ENCODE results near the gene NCAM2. TPM values are rescaled to one million over a fixed set of nuclear protein-coding genes. Genes with fewer than 3 reads are reported as not detected.

The NCAM2 gene
- total RNA-seq, 1 donor from 2014 or later: not detected

DNA sequence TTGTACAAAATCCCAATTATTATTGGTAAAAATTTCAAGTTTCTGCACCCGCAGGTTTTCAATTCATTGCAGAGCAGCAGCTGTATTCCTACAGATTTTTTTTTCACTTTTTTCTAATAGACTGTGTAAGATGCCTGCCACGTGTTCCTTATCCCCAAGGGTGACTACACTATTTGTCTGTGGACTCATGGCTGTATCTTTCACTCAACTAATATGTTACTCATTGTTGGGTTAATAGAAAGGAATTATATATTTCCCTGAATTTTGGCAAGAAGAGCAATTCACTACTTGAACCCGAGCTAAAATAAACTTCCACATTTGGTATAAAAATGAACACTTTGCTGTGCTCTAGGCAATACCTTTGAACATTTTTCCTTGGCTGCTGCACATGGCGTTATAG lies 158.7 kb downstream of the NCAM2 start:
- no peak for DNase-seq (ENCODE audit: low read depth)
- H3K4me3 ChIP-seq (ENCODE audit: low read depth, low read length): no peak overlapping the region
- TF ChIP-seq, protein P1, sequence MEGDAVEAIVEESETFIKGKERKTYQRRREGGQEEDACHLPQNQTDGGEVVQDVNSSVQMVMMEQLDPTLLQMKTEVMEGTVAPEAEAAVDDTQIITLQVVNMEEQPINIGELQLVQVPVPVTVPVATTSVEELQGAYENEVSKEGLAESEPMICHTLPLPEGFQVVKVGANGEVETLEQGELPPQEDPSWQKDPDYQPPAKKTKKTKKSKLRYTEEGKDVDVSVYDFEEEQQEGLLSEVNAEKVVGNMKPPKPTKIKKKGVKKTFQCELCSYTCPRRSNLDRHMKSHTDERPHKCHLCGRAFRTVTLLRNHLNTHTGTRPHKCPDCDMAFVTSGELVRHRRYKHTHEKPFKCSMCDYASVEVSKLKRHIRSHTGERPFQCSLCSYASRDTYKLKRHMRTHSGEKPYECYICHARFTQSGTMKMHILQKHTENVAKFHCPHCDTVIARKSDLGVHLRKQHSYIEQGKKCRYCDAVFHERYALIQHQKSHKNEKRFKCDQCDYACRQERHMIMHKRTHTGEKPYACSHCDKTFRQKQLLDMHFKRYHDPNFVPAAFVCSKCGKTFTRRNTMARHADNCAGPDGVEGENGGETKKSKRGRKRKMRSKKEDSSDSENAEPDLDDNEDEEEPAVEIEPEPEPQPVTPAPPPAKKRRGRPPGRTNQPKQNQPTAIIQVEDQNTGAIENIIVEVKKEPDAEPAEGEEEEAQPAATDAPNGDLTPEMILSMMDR (conservative IDR thresholded peaks at IDR 0.05; ENCODE audit: low read depth, low read length): no peak

DNA sequence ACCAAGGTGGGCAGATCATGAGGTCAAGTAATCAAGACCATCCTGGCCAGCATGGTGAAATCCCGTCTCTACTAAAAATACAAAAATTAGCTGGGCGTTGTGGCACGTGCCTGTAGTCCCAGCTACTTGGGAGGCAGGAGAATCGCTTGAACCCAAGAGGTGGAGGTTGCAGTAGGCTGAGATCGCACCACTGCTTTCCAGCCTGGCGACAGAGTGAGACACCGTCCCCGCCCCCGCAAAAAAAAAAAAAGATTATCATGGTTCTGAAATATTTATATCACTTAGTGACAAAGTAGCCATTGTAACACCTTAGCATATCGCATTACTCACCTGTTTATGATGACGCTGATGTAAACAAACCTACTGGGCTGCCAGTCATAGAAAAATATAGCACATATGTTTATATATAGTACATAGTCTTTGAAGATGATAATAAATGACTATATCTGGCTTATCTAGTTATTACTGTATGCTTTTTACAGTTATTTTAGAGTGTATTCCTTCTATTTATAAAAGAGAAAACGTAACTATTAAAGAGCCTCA lies 160.2 kb downstream of the NCAM2 start:
- TF ChIP-seq, protein P1 (conservative IDR thresholded peaks at IDR 0.05; ENCODE audit: low read depth, low read length): no peak
- no peak overlapping the region for H3K4me3 ChIP-seq (ENCODE audit: low read depth, low read length)
- no peak for DNase-seq (ENCODE audit: low read depth)

DNA sequence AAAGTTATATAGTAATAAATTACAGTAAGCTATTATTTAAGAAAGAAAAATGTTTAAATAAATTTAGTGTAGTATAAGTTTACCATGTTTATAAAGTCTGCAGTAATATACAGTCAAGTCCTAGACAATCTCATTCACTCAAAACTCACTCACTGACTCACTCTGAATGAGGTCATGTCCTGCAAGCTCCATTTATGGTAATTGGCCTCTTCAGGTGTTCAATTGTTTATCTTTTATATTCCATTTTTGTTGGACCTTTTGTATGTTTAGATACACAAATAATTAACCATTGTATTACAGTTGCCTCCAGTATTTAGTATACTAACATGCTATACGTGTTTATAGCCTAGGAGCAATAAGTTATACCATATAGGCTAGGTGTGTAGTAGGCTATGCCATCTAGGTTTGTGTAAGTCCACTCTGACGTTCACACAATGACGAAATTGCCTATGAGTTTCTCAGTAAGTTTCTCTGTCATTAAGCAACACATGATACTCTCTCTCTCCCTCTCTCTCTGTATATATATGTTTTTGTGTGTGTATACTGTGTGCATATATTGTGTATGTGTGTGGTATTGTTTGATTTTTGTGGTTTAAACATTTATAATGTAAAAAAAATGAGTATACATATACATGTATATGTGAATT lies 161.2 kb downstream of the NCAM2 start:
- no peak overlapping the region for H3K4me3 ChIP-seq (ENCODE audit: low read depth, low read length)
- no peak for DNase-seq (ENCODE audit: low read depth)
- TF ChIP-seq, protein P1 (conservative IDR thresholded peaks at IDR 0.05; ENCODE audit: low read depth, low read length): no peak

DNA sequence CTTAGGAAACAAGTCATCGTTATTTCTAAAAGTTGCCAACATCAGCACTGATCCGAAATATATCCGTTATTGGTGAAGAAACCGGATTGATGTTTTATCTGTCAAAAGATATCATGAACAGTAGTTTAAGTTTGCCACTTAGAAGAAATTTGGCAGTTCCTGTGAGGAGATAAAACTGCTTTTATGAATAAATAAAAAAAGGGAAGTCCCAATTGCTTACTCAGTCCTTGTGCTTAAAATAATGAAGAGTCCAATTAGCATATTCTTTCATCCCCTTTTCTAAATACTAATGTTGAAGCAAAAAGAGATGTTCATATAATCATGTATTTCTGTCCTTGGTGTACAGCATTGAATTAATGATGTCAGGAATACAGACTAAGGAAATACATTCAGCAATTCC lies 164.6 kb downstream of the NCAM2 start:
- H3K4me3 ChIP-seq (ENCODE audit: low read depth, low read length): no peak overlapping the region
- TF ChIP-seq, protein P1 (conservative IDR thresholded peaks at IDR 0.05; ENCODE audit: low read depth, low read length): no peak
- DNase-seq (ENCODE audit: low read depth): no peak

DNA sequence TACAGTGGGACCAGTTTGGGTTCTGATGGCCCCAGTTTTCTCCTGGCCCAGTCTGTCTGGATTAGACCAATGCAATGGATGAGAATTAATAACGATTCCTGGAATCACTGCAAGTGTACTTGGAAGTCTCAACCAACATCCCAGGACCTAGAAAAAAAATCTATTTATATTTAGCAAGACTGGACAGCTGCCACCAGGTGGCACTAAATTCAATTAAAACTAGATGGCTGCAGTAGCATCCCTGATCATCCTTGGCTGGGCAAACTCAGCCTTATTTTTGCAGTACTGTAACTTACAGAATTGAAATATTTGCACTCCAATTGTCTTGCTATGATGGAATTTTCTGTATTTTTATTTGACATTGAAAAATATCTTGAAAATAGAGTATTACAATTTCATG lies 165.7 kb downstream of the NCAM2 start:
- H3K4me3 ChIP-seq (ENCODE audit: low read depth, low read length): no peak overlapping the region
- DNase-seq (ENCODE audit: low read depth): peak; percentile 13
- TF ChIP-seq, protein P1 (conservative IDR thresholded peaks at IDR 0.05; ENCODE audit: low read depth, low read length): peak; percentile 67

DNA sequence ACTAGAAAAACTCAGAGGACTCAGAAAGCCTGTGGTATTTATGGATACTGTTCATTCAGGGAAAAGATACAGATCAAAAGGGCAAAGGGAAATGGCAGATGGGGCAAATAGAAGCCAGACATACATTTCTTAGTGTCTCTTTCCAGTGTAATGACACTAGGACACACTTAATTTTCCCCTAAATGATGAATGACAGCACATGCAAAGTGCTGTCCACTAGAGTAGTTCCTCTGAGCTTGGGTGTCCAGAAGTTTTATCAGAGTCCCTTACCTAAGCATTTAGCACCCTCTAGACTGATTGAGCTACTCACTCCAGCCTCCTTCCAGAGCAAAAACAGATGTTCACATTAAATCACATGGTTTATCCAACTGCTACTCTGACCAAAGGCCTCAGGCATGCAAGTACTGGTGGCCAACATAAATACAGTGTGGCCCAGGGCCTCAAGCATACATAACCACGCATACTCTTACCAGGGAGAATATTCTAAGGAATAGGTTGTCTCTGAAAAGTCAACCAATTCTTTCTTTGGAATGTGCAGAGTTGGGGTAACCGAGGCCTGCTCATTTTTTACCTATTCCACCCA lies 166.9 kb downstream of the NCAM2 start:
- DNase-seq (ENCODE audit: low read depth): no peak
- H3K4me3 ChIP-seq (ENCODE audit: low read depth, low read length): no peak overlapping the region
- TF ChIP-seq, protein P1 (conservative IDR thresholded peaks at IDR 0.05; ENCODE audit: low read depth, low read length): no peak

DNA sequence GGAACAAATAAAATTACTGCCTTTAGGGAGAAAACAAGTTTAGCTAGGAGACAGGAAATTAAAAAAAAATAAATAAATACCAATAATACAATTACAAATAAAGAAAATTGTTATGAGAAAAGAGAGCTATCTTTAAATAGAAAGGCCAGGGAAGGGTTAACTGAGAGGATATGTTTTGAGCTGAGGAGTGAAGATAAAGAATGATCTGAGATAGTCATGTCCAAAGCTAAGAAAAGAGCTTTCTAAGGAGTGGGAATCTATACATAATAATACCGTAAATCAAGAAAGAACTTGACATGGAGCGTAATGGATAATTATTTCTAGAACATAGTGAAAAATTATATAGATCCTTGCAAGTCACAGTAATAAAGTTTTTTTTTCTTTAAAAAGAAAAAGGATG lies 176.5 kb downstream of the NCAM2 start:
- no peak for DNase-seq (ENCODE audit: low read depth)
- TF ChIP-seq, protein P1 (conservative IDR thresholded peaks at IDR 0.05; ENCODE audit: low read depth, low read length): no peak
- no peak overlapping the region for H3K4me3 ChIP-seq (ENCODE audit: low read depth, low read length)
